ENCODE measurements around the gene DFFA. TPM values are rescaled to one million over a fixed set of nuclear protein-coding genes. Genes with fewer than 3 reads are reported as not detected.
"Not testable (repeated sequence)": the region's sequence is repeated elsewhere in the genome, so short reads cannot be mapped to it uniquely, and the experiment has no call there.

DFFA gene
- polyA plus RNA-seq, 3 donors: 10.8 to 17.4 (median 16.0) TPM

DNA sequence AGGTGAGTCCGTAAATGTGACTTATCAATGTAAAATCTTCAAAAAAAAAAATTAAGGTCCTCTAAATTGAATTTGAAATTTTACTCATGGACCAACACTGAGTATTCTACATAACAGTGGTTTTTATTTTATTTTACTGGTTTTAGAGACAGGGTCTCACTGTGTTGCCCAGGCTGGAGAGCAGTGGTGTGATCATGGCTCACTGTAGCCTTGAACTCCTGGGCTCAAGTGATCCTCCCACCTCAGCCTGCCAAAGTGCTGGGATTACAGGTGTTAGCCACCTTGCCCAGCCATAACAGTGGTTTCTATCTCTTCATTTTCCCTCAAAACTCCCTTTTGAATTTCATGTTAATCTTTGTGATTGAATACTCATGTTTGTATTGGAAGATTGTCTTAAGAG lies 56.4 kb downstream of the DFFA start:
- WGBS, 3 donors: 89 to 94% (median 91%) methylated on average over 1 of the region's 1 CpG

DNA sequence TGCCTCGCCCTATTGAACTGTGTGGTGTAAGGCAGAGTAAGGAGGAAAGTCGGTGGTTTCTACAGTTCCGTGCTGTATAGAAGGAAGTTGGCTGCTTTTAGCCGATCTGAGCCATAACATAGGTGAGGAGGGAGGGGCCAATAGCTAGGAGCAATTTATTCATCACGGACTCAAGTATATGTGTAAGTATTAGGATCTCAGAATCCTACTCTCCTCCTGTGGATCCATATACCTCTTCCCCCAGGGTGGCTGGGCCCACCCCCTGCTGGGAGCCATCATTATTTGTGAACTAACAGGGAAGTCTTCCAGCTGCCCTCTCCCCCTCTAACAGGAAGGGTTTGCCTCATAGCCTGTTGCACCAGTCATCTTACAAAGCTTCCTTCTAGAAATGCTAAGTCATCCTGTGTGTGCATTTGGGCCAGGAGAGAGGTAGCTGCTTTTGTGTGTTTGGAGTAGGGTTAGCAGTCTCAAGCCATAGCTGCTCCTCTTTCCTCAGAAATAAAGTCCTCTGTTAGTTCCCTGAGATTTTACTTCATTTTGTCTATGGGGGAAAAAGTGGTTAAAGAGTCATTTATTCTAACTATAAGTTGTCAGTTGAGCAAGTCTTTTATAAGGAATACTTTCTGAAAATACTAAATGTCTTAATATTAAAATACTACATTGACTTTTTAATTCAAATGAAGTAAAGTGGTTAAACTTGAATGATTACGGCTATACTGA lies 57.0 kb downstream of the DFFA start:
- WGBS, 3 donors: 51 to 83% (median 60%) methylated on average over 6 of the region's 6 CpGs
- no peak overlapping the region for H3K27ac ChIP-seq (ENCODE audit: low read depth, low read length)

More for the DNA sequence above, 56.4 kb downstream of the DFFA start:
- H3K27ac ChIP-seq (ENCODE audit: low read depth, low read length): not testable (repeated sequence)

DNA sequence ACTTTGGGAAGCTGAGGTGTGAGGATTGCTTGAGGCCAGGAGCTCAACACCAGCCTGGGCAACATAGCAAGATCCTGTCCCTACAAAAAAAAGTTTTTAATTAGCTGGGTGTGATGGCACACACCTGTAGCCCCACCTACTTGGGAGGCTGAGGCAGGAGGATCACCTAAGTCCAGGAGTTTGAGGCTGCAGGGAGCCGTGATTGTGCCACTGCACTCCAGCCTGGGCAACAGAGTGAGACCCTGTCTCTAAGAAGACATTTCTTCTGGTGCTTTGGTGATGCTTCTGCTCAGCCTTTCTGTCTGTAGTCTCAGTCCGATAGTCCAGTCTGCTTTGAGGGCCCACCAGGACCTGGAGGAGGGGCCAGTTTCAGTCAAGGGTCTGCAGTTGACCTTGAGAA lies 65.1 kb downstream of the DFFA start:
- H3K27ac ChIP-seq (ENCODE audit: low read depth, low read length): no peak overlapping the region
- WGBS, 3 donors: 89 to 97% (median 97%) methylated on average over 2 of the region's 2 CpGs

Other genes with a start within 250 kb of the DFFA start
- 100 to 1,000 TPM in 2 of 3 donors, 10 to 100 TPM in 1; 54.1 to 306 (median 120) TPM for gene PGD, start 73.5 kb downstream of the DFFA start, polyA plus RNA-seq
- gene CENPS, start 42.1 kb downstream of the DFFA start, polyA plus RNA-seq: 10 to 100 TPM in 1 of 3 donors, 1 to 10 TPM in 2; 7.6 to 14.1 (median 9.7) TPM
- gene CORT, start 22.5 kb downstream of the DFFA start, polyA plus RNA-seq: under 1 TPM in 2 of 3 donors, not detected in 1; 0.14 to 0.34 TPM
- gene PEX14, start 2.4 kb upstream of the DFFA start, polyA plus RNA-seq: 10 to 100 TPM in 2 of 3 donors, 1 to 10 TPM in 1; 9.2 to 26.6 (median 10.8) TPM